PC-9 (cell line): Measurements from ENCODE around the gene PXT1.

Experiments used
- CTCF ChIP-seq: fragments of 200-600 bp; sonication (generic); conservative IDR thresholded peaks from 2 replicates; pipeline ENCODE4 v1.6.1; 2017; ENCODE audit warnings: mixed run types, antibody characterized with exemption, mild to moderate bottlenecking, moderate library complexity
- EZH2 ChIP-seq: fragments of 200-600 bp; sonication (generic); IDR thresholded peaks from 2 replicates; pipeline ENCODE4 v1.8.0; 2017; ENCODE audit warnings: antibody characterized with exemption, low read depth

- TF ChIP-seq CTCF (no peak), EZH2 (no peak)
Measured at GRCh38 chr6:36368421-36368820, 74.2 kb downstream of the PXT1 start.
